HG03196 (cell line): ENCODE data around the gene ABCD1.
"Not testable (repeated sequence)": the region's sequence is repeated elsewhere in the genome, so short reads cannot be mapped to it uniquely, and the experiment has no call there.

ENCODE experiments used
- ATAC-seq: cut with Tn5 transposase; IDR thresholded peaks from one replicate; pipeline ENCODE4 v1.9.1; 2021; ENCODE audit not compliant: unreplicated experiment

The ABCD1 gene

GRCh38 chrX:153693216-153694086, 31.2 kb upstream of the ABCD1 start:
- ATAC-seq: no peak

- not testable (repeated sequence) for ATAC-seq
These were observed 30.4 kb upstream of the ABCD1 start for GRCh38 chrX:153694256-153694655.

- ATAC-seq: no peak
These were observed 29.9 kb upstream of the ABCD1 start for GRCh38 chrX:153694687-153695270.

- ATAC-seq: no peak
These were observed 28.6 kb upstream of the ABCD1 start for GRCh38 chrX:153696100-153696499.

GRCh38 chrX:153696538-153696937, 28.1 kb upstream of the ABCD1 start:
- not testable (repeated sequence) for ATAC-seq

- not testable (repeated sequence) for ATAC-seq
These were observed 27.5 kb upstream of the ABCD1 start for GRCh38 chrX:153696986-153697722.

- ATAC-seq: no peak
These were observed 26.5 kb upstream of the ABCD1 start for GRCh38 chrX:153697924-153698865.

- not testable (repeated sequence) for ATAC-seq
These were observed 25.4 kb upstream of the ABCD1 start for GRCh38 chrX:153699210-153699783.

- not testable (repeated sequence) for ATAC-seq
These were observed 24.8 kb upstream of the ABCD1 start for GRCh38 chrX:153699784-153700371.

GRCh38 chrX:153700376-153700945, 24.2 kb upstream of the ABCD1 start:
- no peak for ATAC-seq

- no peak for ATAC-seq
These were observed 23.7 kb upstream of the ABCD1 start for GRCh38 chrX:153700967-153701366.

GRCh38 chrX:153701706-153702105, 22.9 kb upstream of the ABCD1 start:
- ATAC-seq: no peak

GRCh38 chrX:153702336-153703035, 22.2 kb upstream of the ABCD1 start:
- ATAC-seq: no peak

GRCh38 chrX:153703036-153703370, 21.7 kb upstream of the ABCD1 start:
- ATAC-seq: no peak

GRCh38 chrX:153704021-153704526, 20.6 kb upstream of the ABCD1 start:
- no peak for ATAC-seq

- not testable (repeated sequence) for ATAC-seq
These were observed 19.8 kb upstream of the ABCD1 start for GRCh38 chrX:153704631-153705402.

- not testable (repeated sequence) for ATAC-seq
These were observed 19.1 kb upstream of the ABCD1 start for GRCh38 chrX:153705403-153706060.

- no peak for ATAC-seq
These were observed 17.9 kb upstream of the ABCD1 start for GRCh38 chrX:153706799-153707198.
